AML-193 (cell line): Measurements from ENCODE around the gene LRRN3.
A peak's percentile ranks its signal among the peaks of the same experiment; 100 is the strongest.
"Not testable (repeated sequence)": the region's sequence is repeated elsewhere in the genome, so short reads cannot be mapped to it uniquely, and the experiment has no call there.

Source experiments
- DNase-seq, 2 experiments: peaks; one replicate each; lab custom pipeline; 2025; lab: John Stamatoyannopoulos, UW

Gene LRRN3

GRCh38 chr7:111090846-111091245 is at the start of gene LRRN3:
Gene LRRN3, plus strand, starts transcription at chr7:111091127. Its CDS starts 31,646 bp downstream, at chr7:111122773.
- no peak for DNase-seq

- DNase-seq: no peak
Observed at GRCh38 chr7:111041577-111041976, 49.4 kb upstream of the LRRN3 start.

DNA sequence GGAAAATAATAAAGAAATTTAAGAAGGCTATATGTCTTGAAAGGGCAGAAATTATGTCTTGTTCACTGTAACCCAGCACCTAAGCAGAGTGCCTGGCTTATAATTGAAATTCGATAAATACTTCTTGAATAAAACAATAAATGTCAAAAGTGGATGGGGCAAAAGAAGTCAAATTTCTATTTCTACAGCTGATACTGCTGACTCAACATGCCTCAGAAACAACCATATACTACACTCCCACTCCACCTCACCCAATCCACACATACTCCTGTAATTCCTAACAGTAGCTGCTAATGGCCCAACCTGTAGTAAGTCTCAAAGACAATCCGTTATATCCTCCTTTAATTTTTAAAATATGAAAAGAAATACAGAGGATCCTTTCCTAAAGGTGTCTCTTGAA is 48.1 kb upstream of the LRRN3 start:
- no peak for DNase-seq

GRCh38 chr7:111043561-111043960 is 47.4 kb upstream of the LRRN3 start:
- no peak for DNase-seq

GRCh38 chr7:111045449-111045848 is 45.5 kb upstream of the LRRN3 start:
- DNase-seq: no peak

GRCh38 chr7:111047595-111047994 is 43.3 kb upstream of the LRRN3 start:
- DNase-seq: no peak

- no peak for DNase-seq
Observed at GRCh38 chr7:111049971-111050680, 40.8 kb upstream of the LRRN3 start.

GRCh38 chr7:111050875-111051416 is 40.0 kb upstream of the LRRN3 start:
- DNase-seq: no peak

DNA sequence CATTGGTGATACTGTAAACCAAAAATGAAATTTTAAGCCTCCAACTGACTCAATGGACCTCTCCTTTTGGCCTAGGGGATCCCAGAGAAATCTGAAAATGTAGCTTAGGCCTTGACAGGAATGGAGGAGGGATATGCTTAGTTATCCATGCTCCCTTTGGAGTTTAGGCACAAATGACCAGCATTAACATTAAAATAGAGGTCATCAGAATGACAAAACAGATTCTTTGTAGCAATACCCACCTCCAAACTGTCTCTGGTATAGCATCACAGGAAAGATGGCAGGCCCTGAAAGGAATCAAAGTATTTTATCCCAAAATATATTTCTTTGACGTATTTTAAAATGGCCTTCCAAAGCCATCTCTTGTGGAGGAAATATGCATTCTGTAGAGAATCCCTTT is 39.1 kb upstream of the LRRN3 start:
- DNase-seq: no peak

- no peak for DNase-seq
Observed at GRCh38 chr7:111053035-111053434, 37.9 kb upstream of the LRRN3 start.

GRCh38 chr7:111056371-111056770 is 34.6 kb upstream of the LRRN3 start:
- no peak for DNase-seq

GRCh38 chr7:111057066-111057465 is 33.9 kb upstream of the LRRN3 start:
- no peak for DNase-seq

DNA sequence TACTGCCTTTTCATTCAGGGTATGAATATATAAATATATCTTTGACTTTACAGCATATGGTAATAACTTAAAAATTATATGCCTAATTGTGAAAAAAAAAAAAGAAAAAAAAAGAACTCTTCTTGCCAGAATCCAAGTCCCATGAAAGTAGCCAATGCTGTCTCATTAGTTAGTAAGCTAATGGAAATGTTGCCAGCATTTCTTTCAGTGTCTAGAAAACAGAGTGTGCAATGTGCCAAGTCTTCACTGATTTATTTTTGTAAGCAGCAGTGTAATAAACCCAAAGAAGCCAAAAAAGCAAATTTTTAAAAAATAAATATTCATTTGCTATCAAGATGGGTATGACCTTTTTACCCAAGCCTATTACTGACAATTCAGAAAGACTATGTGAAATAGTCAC is 31.1 kb upstream of the LRRN3 start:
- DNase-seq: no peak

GRCh38 chr7:111063166-111063565 is 27.8 kb upstream of the LRRN3 start:
- no peak for DNase-seq

- DNase-seq: no peak
Observed at GRCh38 chr7:111067251-111067650, 23.7 kb upstream of the LRRN3 start.

GRCh38 chr7:111067682-111068081 is 23.2 kb upstream of the LRRN3 start:
- no peak for DNase-seq

GRCh38 chr7:111068618-111069017 is 22.3 kb upstream of the LRRN3 start:
- DNase-seq: no peak

- no peak for DNase-seq
Observed at GRCh38 chr7:111071556-111071955, 19.4 kb upstream of the LRRN3 start.

GRCh38 chr7:111072658-111073057 is 18.3 kb upstream of the LRRN3 start:
- DNase-seq: not testable (repeated sequence)

DNA sequence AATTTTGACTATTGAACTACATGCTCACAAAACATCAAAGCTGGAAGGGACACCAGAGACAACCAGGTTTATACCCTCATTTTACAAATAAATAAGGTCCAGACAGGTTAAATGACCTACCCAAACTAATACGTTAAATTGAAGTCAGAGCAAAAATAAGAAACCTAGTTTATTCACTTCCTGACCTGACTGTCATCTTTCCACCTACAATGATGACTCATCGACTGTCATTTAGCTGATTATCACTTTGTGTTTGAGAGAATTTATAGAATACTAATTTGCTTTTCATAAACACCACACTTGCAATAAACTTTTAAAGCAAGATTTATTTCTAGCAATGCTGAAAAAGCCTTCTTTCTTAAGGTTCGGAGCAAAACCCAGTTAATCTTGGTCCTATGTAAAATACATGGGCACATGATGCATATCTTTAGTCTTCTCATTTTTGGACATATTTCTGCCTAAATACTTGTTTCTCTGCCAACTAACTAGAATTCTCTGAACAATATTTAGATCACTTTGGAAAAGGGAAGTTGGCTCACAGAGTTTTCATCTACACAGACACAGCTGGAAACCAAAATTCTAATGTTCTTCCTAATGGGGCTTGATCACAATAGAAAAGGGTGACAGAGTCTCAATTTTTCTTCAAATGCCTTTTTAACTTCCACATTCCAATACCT is 16.7 kb upstream of the LRRN3 start:
- DNase-seq: peak in 1 of 2 experiments; percentile 2

- DNase-seq: no peak
Observed at GRCh38 chr7:111074748-111075146, 16.2 kb upstream of the LRRN3 start.

GRCh38 chr7:111075498-111075897 is 15.4 kb upstream of the LRRN3 start:
- no peak for DNase-seq

DNA sequence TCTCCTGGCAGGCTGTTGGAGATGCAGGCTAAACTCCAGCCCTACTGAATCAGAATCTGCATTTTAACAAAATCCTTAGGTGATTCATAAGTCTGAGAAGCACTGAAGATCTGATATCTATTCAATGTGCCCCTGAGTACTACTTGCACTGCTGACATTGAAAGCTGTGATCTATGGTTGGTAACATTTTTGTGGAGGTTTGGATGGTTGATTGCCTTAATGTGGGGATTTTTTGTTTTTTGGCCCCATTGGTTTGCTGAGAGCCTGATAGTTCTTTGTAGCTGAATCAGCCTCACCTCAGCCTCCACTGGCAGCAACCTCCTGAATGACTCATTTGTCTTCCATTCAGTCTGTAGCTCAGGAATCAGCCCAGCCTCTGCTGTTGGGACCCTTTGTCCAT is 14.7 kb upstream of the LRRN3 start:
- no peak for DNase-seq
